CD4-positive, alpha-beta T cell treated with Interleukin-2 at 100 ng/mL for 4 hours (primary cell): ENCODE data around the gene SERAC1.
"Not testable (repeated sequence)": the region's sequence is repeated elsewhere in the genome, so short reads cannot be mapped to it uniquely, and the experiment has no call there.

ENCODE experiments used
- DNase-seq: peaks from one replicate; pipeline ENCODE4 v3.0.0-alpha.2; 2020; ENCODE audit warnings: low spot score

Gene SERAC1

GRCh38 chr6:158168040-158168289 lies at the start of gene SERAC1:
TSS of gene SERAC1 (minus strand) at chr6:158168262. CDS start at chr6:158158363, 9,899 bp downstream.
- DNase-seq: no peak

GRCh38 chr6:158213925-158214674 lies 46.0 kb upstream of the SERAC1 start:
- peak; percentile 70 for DNase-seq

GRCh38 chr6:158211273-158212055 lies 43.4 kb upstream of the SERAC1 start:
- no peak for DNase-seq

- not testable (repeated sequence) for DNase-seq
These were observed 41.7 kb upstream of the SERAC1 start for GRCh38 chr6:158209582-158210333.

- DNase-seq: not testable (repeated sequence)
These were observed 40.4 kb upstream of the SERAC1 start for GRCh38 chr6:158208226-158209030.

DNA sequence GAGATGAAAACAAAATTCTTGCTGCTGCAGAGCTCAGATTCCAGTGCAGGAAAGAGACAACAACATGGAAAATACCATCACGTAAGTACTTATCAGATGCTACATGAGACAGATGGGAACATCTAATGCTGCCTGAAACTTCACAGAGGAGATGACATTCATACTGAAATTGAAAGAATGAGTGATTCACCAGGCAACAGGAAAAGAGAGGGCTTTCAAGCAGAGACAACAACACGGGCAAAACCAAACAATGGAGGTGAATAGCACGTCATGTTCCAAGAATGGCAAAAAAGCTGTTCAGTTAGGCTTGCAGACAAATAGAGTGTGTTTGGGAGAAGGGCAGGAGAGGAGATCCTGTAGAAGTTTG lies 39.3 kb upstream of the SERAC1 start:
- DNase-seq: peak; percentile 32

DNA sequence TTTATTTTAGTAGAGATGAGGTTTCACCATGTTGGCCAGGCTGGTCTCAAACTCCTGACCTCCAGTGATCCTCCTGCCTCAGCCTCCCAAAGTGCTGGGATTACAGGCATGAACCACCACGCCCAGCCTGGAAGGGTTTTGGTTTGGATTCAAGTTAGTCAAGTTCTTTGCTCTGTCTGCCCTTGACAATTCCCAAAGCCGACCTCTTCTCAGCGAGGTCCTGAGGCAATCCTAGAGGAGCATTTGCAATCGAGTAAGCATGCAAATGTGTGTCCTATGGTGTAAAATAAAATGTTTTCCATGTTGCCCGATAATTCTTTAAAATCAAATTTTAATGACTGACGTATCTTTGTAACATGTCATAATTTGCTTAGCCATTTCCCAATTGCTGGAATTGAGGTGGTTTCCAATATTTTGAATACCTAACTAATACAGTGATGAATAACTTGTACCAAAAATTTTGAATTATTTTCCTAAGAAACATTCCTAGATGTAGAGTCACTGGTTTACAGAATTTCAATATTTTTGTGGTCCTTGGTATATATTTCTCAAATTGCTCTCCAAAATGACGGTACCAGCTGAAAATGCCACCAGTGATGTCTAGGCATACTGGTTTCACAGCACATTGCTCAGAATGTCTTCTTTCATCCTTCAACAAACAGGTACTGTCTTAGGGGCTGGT lies 38.8 kb upstream of the SERAC1 start:
- DNase-seq: no peak

GRCh38 chr6:158205169-158205944 lies 37.3 kb upstream of the SERAC1 start:
- DNase-seq: no peak

- no peak for DNase-seq
These were observed 30.4 kb upstream of the SERAC1 start for GRCh38 chr6:158198461-158198860.

DNA sequence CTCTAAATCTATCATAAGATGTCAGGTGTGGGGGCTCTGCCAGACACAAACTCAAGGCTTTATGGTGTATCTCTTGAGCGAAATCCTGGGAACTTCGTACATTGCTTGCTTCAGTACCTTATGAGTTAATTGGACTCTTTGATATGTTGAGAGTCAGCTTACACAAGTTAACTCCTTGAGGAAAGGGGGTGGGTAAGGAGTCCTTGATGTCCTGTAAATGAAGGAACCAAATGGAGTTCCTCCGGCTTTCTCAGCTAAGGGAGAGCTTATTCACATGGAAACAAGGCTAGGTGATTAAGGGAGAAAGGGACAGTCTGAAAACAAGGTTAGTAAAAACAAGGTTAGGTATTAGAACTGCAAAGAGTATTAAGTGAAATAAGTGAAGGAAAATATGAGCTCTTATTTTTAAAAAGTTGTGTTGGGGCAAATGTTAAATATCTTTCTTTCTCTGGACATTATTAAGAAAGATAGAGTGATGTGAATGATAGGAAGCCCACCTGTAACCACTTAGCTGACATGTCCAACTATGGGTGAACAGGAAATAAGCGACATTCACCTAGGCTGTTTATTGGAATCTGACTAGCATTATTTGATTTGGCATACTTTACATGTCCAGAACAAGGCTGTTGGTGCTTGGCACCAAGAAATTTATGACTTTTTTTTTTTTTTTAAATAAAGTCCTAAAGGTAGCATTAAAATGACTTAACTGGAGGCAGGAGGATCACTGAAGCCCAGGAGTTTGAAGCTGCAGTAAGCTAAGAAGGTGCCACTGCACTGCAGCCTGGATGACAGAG lies 26.6 kb upstream of the SERAC1 start:
- no peak for DNase-seq

DNA sequence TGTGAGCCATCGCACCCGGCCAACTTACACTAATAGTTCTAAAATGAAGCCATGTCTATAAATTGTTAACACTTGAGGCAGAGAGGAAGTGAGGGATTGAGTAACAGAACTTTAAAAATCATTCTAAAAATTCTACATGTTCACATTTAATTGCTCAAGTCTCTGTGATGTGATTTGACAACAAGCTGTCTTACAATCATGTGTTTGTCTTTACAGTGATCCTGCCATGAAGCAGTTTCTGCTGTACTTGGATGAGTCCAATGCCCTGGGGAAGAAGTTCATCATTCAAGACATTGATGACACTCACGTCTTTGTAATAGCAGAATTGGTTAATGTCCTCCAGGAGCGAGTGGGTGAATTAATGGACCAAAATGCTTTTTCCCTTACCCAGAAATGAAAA lies 23.7 kb upstream of the SERAC1 start:
- DNase-seq: no peak

DNA sequence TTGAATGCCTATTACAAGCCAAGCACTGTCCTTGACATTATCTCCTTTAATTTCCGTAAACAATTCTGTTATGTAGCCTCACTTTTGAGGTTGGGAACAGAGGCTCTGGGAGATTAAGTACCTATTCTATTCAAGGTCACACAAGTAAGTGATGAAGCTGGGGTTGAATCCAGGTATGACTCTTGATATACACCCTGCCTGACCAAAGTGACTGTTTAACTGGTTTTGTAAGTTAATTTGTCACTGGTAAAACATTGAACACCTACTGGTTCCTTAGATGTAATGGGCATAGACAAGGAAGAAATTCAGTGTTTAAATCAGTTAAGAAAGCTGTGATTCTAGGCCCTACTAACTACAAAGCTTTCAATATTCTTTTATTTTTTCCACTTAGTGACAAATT lies 23.0 kb upstream of the SERAC1 start:
- DNase-seq: no peak

- DNase-seq: no peak
These were observed 20.5 kb upstream of the SERAC1 start for GRCh38 chr6:158188591-158188990.

DNA sequence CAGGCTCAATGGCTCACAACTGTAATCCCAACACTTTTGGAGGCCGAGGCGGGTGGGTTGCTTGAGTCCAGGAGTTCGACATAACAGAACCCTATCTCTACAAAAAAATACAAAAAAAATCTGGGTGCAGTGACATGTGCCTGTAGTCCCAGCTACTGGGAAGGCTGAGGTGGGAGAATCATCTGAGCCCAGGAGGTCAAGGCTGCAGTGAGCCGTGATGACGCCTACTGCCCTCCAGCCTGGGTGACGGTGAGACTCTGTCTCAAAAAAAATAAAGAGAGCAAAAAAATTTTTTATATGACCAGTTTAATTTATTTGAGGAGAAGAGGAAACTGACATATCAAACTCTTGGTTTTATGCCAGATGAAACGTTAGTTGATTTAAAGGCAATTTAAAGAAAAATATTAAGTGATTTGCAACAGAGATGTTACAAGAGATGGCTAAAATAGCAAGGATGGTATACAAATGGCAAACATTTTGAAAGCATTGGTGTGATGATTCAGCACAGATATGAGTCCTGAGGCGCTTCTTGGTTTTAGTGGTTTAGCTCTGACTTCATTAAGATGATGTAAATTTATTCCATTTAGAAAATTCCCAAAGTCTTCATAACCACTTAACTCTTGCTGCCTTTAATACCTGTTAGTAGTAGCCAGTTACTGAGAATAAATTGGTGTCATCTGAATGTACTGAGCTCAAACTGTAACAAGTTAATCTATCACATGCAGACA lies 17.8 kb upstream of the SERAC1 start:
- DNase-seq: no peak

- no peak for DNase-seq
These were observed 16.5 kb upstream of the SERAC1 start for GRCh38 chr6:158184608-158185007.

GRCh38 chr6:158183174-158183972 lies 15.3 kb upstream of the SERAC1 start:
- not testable (repeated sequence) for DNase-seq

GRCh38 chr6:158177712-158178111 lies 9.7 kb upstream of the SERAC1 start:
- DNase-seq: not testable (repeated sequence)

DNA sequence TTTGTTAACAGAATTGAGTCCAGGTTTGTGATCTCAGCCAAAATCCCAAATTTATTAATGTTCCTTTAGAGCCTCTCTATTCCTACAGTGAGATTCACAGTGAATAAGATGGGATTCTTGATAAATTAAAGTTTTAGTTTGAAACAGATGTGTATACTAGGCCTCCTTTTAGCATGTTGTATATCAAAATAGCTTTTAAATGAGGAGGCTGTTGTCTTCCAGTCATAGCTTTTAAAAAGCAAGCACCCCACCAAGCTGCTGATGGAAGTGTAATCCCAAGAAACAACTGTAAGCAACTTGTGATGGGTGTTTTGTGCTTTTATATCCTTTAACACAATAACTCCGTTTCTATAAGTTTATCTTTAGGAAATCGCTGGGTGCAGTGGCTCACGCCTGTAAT lies 7.0 kb upstream of the SERAC1 start:
- no peak for DNase-seq
